B cell (primary cell): ENCODE data around the gene GPR156.

Experiments used
- CTCF ChIP-seq: fragments of 200-600 bp; IDR thresholded peaks from one replicate; pipeline ENCODE4 v1.8.0; 2022; ENCODE audit warnings: antibody characterized with exemption, mild to moderate bottlenecking
- EZH2 ChIP-seq: IDR thresholded peaks from 2 replicates; pipeline ENCODE4 v1.6.1; 2012; ENCODE audit warnings: borderline replicate concordance, low read depth, mild to moderate bottlenecking, moderate library complexity, low read length; ENCODE audit not compliant: insufficient read depth, poor library complexity, severe bottlenecking

- TF ChIP-seq CTCF (no peak), EZH2 (no peak)
Observed at GRCh38 chr3:120139140-120139539, 145.9 kb downstream of the GPR156 start.
